HCEC 1CT (cell line): ENCODE results near the gene ASAH2B.

Experiments
- DNase-seq: peaks from one replicate; pipeline ENCODE4 v3.0.0-alpha.2; 2017

ASAH2B gene

GRCh38 chr10:50799595-50799994, 59.9 kb downstream of the ASAH2B start:
- no peak for DNase-seq

- no peak for DNase-seq
These were observed 66.4 kb downstream of the ASAH2B start for GRCh38 chr10:50805981-50806622.

GRCh38 chr10:50807851-50808776, 68.4 kb downstream of the ASAH2B start:
- peak; percentile 21 for DNase-seq
